K562 (cell line): ENCODE results near the gene DENND1A. TPM values are rescaled to one million over a fixed set of nuclear protein-coding genes. Genes with fewer than 3 reads are reported as not detected.

Experiments used
- ATAC-seq: fragments of 200-7000 bp; cut with Tn5 transposase; 3 replicates; pipeline ENCODE4 v1.9.1; 2020; ENCODE audit warnings: moderate library complexity
- BruUV-seq: library from RNA; stranded (reverse); fragments of 400-500 nt; replicated peaks from 2 replicates; lab custom pipeline; 2021; lab: Mats Ljungman, UMichigan
- CTCF ChIA-PET: fragments of 300-600 bp; formaldehyde crosslinking; extraction: SDS; loops from one replicate; lab custom pipeline; 2021; ENCODE audit warnings: low intra/inter-chr PET ratio; lab: Yijun Ruan, JAX
- POLR2A ChIA-PET: fragments of 300-600, 350-650 bp; sonication (Branson Sonifier 250); formaldehyde crosslinking; extraction: SDS; loops from one replicate; lab custom pipeline; 2021; ENCODE audit warnings: antibody characterized with exemption, inconsistent platforms; lab: Yijun Ruan, JAX
- DNase-seq, 4 experiments: peaks; one replicate each; pipeline versions ENCODE4 v3.0.0 to v3.0.0-alpha.2; 2011 to 2018; ENCODE audit warnings: low spot score in 3 of 4, mixed read lengths in 3 of 4; ENCODE audit errors: extremely low read depth in 1 of 4
- FAIRE-seq: peaks from 2 replicates; lab custom pipeline; 2011; peaks lifted over from hg19 to GRCh38; lab: Jason Lieb, UNC
- H2AFZ ChIP-seq: 2 replicates; pipeline ENCODE4 v1.6.0; 2011; ENCODE audit warnings: low read depth, low read length, control low read depth, inconsistent platforms
- H3K27ac ChIP-seq: fragments of 200-600 bp; 3 replicates; pipeline ENCODE4 v1.8.0; 2011; ENCODE audit warnings: low read depth, mild to moderate bottlenecking, control low read depth, inconsistent platforms, low read length, moderate library complexity, mixed read lengths; ENCODE audit errors: extremely low read depth
- H3K27me3 ChIP-seq, 2 experiments: fragments of 300-600 bp in 1 of 2; 2 replicates in 1 of 2; 3 replicates in 1 of 2; pipeline versions ENCODE4 v1.6.0 to v1.8.0; 2011; ENCODE audit warnings: inconsistent platforms in 2 of 2, low read length in 2 of 2, mild to moderate bottlenecking in 1 of 2, mixed read lengths in 1 of 2, moderate library complexity in 1 of 2; ENCODE audit not compliant: control insufficient read depth in 2 of 2, insufficient read depth in 2 of 2
- H3K36me3 ChIP-seq: fragments of 300-600 bp; 3 replicates; pipeline ENCODE4 v1.8.0; 2011; ENCODE audit warnings: mild to moderate bottlenecking, low read length, inconsistent platforms; ENCODE audit not compliant: control insufficient read depth, insufficient read depth
- H3K4me1 ChIP-seq, 2 experiments: fragments of 200-600 bp in 1 of 2; replicated peaks in 1 of 2; 2 replicates in 1 of 2; 3 replicates in 1 of 2; pipeline versions ENCODE4 v1.5.1 to v1.8.0; 2011; ENCODE audit warnings: inconsistent platforms in 2 of 2, low read length in 2 of 2, mild to moderate bottlenecking in 1 of 2, mixed read lengths in 1 of 2, moderate library complexity in 1 of 2; ENCODE audit not compliant: control insufficient read depth in 2 of 2, insufficient read depth in 2 of 2
- H3K4me2 ChIP-seq: 2 replicates; pipeline ENCODE4 v1.6.1; 2011; ENCODE audit warnings: low read length, control low read depth, inconsistent platforms, mixed read lengths; ENCODE audit not compliant: insufficient read depth
- H3K4me3 ChIP-seq: fragments of 200-600 bp; sonication (generic), shearing (Covaris generic); 2 replicates; pipeline ENCODE4 v1.5.1; 2016; ENCODE audit warnings: control low read depth, inconsistent platforms
- H3K79me2 ChIP-seq: fragments of 200-600 bp; 3 replicates; pipeline ENCODE4 v1.8.0; 2011; ENCODE audit warnings: low read length, inconsistent platforms; ENCODE audit not compliant: control insufficient read depth, insufficient read depth
- H3K9ac ChIP-seq, 2 experiments: 2 replicates each; pipeline versions ENCODE4 v1.6.0 to v1.6.1; 2011; ENCODE audit warnings: low read depth in 2 of 2, low read length in 2 of 2, control low read depth in 1 of 2, inconsistent platforms in 1 of 2, mild to moderate bottlenecking in 1 of 2, mixed read lengths in 1 of 2; ENCODE audit not compliant: insufficient read depth in 1 of 2
- H3K9me1 ChIP-seq: one replicate; pipeline ENCODE4 v1.6.0; 2011; ENCODE audit warnings: inconsistent platforms, mild to moderate bottlenecking, low read length, moderate library complexity; ENCODE audit not compliant: control insufficient read depth, insufficient read depth
- H3K9me3 ChIP-seq: replicated peaks from 2 replicates; pipeline ENCODE4 v1.5.1; 2011; ENCODE audit warnings: low read depth, low read length, inconsistent platforms; ENCODE audit not compliant: control insufficient read depth, insufficient read depth
- H4K20me1 ChIP-seq: replicated peaks from 2 replicates; pipeline ENCODE4 v1.6.1; 2011; ENCODE audit warnings: low read length, inconsistent platforms, mixed read lengths; ENCODE audit not compliant: control insufficient read depth, insufficient read depth
- CREB3 ChIP-seq: fragments of 450-650 bp; conservative IDR thresholded peaks from 2 replicates; pipeline ENCODE4 v1.6.1; 2016; ENCODE audit warnings: missing genetic modification characterization, low read depth, mild to moderate bottlenecking, missing compliant biosample characterization, moderate library complexity
- CTCF ChIP-seq, 3 experiments: IDR thresholded peaks in 2 of 3; conservative IDR thresholded peaks in 1 of 3; 2 replicates each; pipeline ENCODE4 v1.5.1; 2011 to 2012; ENCODE audit warnings: low read length in 3 of 3, mild to moderate bottlenecking in 3 of 3, control low read depth in 2 of 3, improper control_type of control experiment in 1 of 3, inconsistent platforms in 1 of 3, low read depth in 1 of 3, mixed read lengths in 1 of 3, moderate library complexity in 1 of 3; ENCODE audit not compliant: insufficient read depth in 2 of 3
- GTF2A2 ChIP-seq: IDR thresholded peaks from 2 replicates; pipeline ENCODE4 v1.6.1; 2016; ENCODE audit warnings: mild to moderate bottlenecking, missing genetic modification characterization, missing compliant biosample characterization
- MIER1 ChIP-seq: fragments of 450-650 bp; IDR thresholded peaks from 2 replicates; pipeline ENCODE4 v1.6.1; 2016; ENCODE audit warnings: antibody characterized with exemption, mild to moderate bottlenecking, low read depth
- MLX ChIP-seq, 2 experiments: fragments of 450-650 bp in 1 of 2; sonication (generic) in 1 of 2; formaldehyde crosslinking; conservative IDR thresholded peaks; 2 replicates each; pipeline versions ENCODE4 v1.4.0 to v1.8.1; 2020 to 2022; ENCODE audit warnings: mild to moderate bottlenecking in 1 of 2, missing genetic modification reagents in 1 of 2
- PKNOX1 ChIP-seq: fragments of 450-650 bp; IDR thresholded peaks from 2 replicates; pipeline ENCODE4 v1.6.1; 2016
- ZBTB43 ChIP-seq: sonication (generic); formaldehyde crosslinking; IDR thresholded peaks from 2 replicates; pipeline ENCODE4 v1.8.0; 2023; ENCODE audit warnings: mild to moderate bottlenecking, missing genetic modification reagents
- ZNF41 ChIP-seq: fragments of 250-450 bp; sonication (Bioruptor Pico); conservative IDR thresholded peaks from 2 replicates; pipeline ENCODE4 v1.4.0; 2020; ENCODE audit warnings: mild to moderate bottlenecking
- WGBS: fragments of 100-300 bp; shearing (Covaris generic); methylation state at CpG from one replicate; pipeline ENCODE4 v1.1.6; 2016; ENCODE audit warnings: low coverage, mixed read lengths; ENCODE audit not compliant: insufficient coverage; ENCODE audit errors: missing lambda C conversion rate; 5-methylcytosine and 5-hydroxymethylcytosine counted together
- in situ Hi-C: fragments of 300-500 bp; cut with MboI; formaldehyde crosslinking; loops from 4 replicates; pipeline ENCODE4 v1.15.0; 2018; ENCODE audit warnings: inconsistent platforms, mixed read lengths
- intact Hi-C: fragments of 100-400 bp; cut with micrococcal nuclease; formaldehyde crosslinking; loops from 2 replicates; pipeline ENCODE4 v1.14.2; 2022
- polyA plus RNA-seq, 8 experiments: library from polyadenylated mRNA; depleted of rRNA in 4 of 8; stranded (reverse) in 5 of 8; unstranded in 3 of 8; fragments of >200 nt; fragmentation: Nextera tagmentation in 2 of 8; fragmentation: Illumina TruSeq in 1 of 8; extraction: Ambion mirVana in 2 of 8; extraction: Trizol in 1 of 8; gene quantifications; 2 replicates each; pipeline versions ENCODE4 v1.2.1 to v1.2.3, GENCODE V29; 2011 to 2014; ENCODE audit warnings: inconsistent platforms in 1 of 8, missing spikeins in 1 of 8
- total RNA-seq, 7 experiments: library from RNA; depleted of rRNA in 6 of 7; stranded (reverse); fragments of >200 nt in 6 of 7; fragmentation: Illumina TruSeq in 2 of 7; extraction: Trizol in 2 of 7; gene quantifications; 2 replicates each; pipeline versions ENCODE4 v1.2.1 to v1.2.3, GENCODE V29; 2011 to 2021; ENCODE audit warnings: low replicate concordance in 1 of 7

Gene DENND1A
- total and polyA plus RNA-seq, 9 of the 15 experiments (the other 6 are each of a cell fraction or from before 2014, with no cell fraction given): 7.6 to 29.5 (median 15.7) TPM

- intact Hi-C loops: no loop called here
- Histone ChIP-seq H3K9ac (no peak overlapping the region), H3K27ac (no peak overlapping the region), H2AFZ (no peak overlapping the region), H3K36me3 (no peaks in the 10 kb centered on the region), H3K4me2 (no peak overlapping the region), H4K20me1 (no peaks in the 10 kb centered on the region), H3K9me3 (peaks cover 20% of the 10 kb centered on the region; the same call in 1 of the 2 replicates), H3K27me3 (peaks cover under 1 to 16% of the 10 kb centered on the region in 2 experiments; a peak in 3 of 5 replicates), H3K9me1 (no peaks in the 10 kb centered on the region), H3K4me3 (no peak overlapping the region), H3K79me2 (no peaks in the 10 kb centered on the region), H3K4me1 (no peaks in the 10 kb centered on the region)
- ChIA-PET CTCF (no interaction called here), POLR2A (no interaction called here)
- ATAC-seq (no peak), DNase-seq (no peak), FAIRE-seq (no peak)
- BruUV-seq: no TSS peak
- in situ Hi-C loops: no loop called here
- WGBS: 27% methylated on average over 7 of the region's 8 CpGs
- TF ChIP-seq MIER1 (no peak), ZBTB43 (CRISPR knock-in tag) (peak; percentile 89)
Observed at GRCh38 chr9:123972618-123973017, 42.7 kb upstream of the DENND1A start.

- Histone ChIP-seq H3K36me3 (no peaks in the 10 kb centered on the region), H3K4me1 (no peaks in the 10 kb centered on the region), H3K79me2 (no peaks in the 10 kb centered on the region), H2AFZ (no peak overlapping the region), H4K20me1 (no peaks in the 10 kb centered on the region), H3K27ac (no peak overlapping the region), H3K9ac (no peak overlapping the region), H3K27me3 (peaks cover 19 to 51% of the 10 kb centered on the region in 2 experiments), H3K4me2 (no peak overlapping the region), H3K9me1 (no peaks in the 10 kb centered on the region), H3K9me3 (peaks cover 5% of the 10 kb centered on the region; the same call in 1 of the 2 replicates), H3K4me3 (no peak overlapping the region)
- no peak for DNase-seq
- no peak for ATAC-seq
- intact Hi-C loops (no loop called here), in situ Hi-C loops (no loop called here)
- POLR2A ChIA-PET: no interaction called here
- no TSS peak for BruUV-seq
- FAIRE-seq: no peak
- CTCF ChIA-PET: no interaction called here
- TF ChIP-seq CREB3 (tag) (no peak), ZNF41 (no peak), PKNOX1 (no peak), CTCF (IDR thresholded peaks at IDR 0.05 in 2 of 3, conservative IDR thresholded peaks at IDR 0.05 in 1 of 3; ENCODE audit: insufficient read depth in 2 of 3, low read depth in 1 of 3, low read length in 3 of 3) (no peak), MLX (CRISPR knock-in tag; conservative IDR thresholded peaks at IDR 0.05) (no peak), GTF2A2 (no peak)
Observed at GRCh38 chr9:123967323-123967722, 37.4 kb upstream of the DENND1A start.
